Measurements from ENCODE around the gene TIPARP. TPM values are rescaled to one million over a fixed set of nuclear protein-coding genes. Genes with fewer than 3 reads are reported as not detected.
"Not testable (repeated sequence)": the region's sequence is repeated elsewhere in the genome, so short reads cannot be mapped to it uniquely, and the experiment has no call there.

Gene TIPARP
- total RNA-seq, 6 experiments from 2014 or later: 10.2 to 19.5 (median 16.4) TPM

DNA sequence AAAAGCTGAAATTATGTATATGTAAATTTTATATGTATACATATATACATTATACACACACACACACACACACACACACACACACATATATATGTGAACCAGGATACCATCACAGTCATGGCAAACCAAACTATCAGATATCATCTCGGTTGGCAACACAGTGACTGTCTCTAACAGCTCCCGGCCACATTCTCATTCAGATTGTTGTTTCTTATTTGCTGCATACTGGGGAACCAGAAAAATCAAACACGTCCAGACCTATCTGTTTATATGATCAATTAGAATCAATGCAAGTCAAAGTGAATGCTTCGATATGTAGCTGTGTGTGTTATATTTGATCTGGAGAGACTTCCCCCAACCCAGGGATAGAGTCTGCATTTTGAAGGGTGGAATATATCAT lies 61.1 kb downstream of the TIPARP start:
- no peaks in the 10 kb centered on the region for H3K9me3 ChIP-seq
- TF ChIP-seq, protein P1, sequence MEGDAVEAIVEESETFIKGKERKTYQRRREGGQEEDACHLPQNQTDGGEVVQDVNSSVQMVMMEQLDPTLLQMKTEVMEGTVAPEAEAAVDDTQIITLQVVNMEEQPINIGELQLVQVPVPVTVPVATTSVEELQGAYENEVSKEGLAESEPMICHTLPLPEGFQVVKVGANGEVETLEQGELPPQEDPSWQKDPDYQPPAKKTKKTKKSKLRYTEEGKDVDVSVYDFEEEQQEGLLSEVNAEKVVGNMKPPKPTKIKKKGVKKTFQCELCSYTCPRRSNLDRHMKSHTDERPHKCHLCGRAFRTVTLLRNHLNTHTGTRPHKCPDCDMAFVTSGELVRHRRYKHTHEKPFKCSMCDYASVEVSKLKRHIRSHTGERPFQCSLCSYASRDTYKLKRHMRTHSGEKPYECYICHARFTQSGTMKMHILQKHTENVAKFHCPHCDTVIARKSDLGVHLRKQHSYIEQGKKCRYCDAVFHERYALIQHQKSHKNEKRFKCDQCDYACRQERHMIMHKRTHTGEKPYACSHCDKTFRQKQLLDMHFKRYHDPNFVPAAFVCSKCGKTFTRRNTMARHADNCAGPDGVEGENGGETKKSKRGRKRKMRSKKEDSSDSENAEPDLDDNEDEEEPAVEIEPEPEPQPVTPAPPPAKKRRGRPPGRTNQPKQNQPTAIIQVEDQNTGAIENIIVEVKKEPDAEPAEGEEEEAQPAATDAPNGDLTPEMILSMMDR (IDR thresholded peaks at IDR 0.05): no peak
- no peak for TF ChIP-seq POLR2A (IDR thresholded peaks at IDR 0.05)
- H3K4me3 ChIP-seq: no peak overlapping the region
- H3K4me1 ChIP-seq: no peaks in the 10 kb centered on the region
- H3K27ac ChIP-seq: no peak overlapping the region
- intact Hi-C loops (cut with DNase I): no loop called here
- 82% methylated on average over 3 of the region's 4 CpGs for WGBS (ENCODE audit: insufficient coverage, low coverage, low lambda C conversion rate, missing lambda C conversion rate)
- H3K36me3 ChIP-seq: no peaks in the 10 kb centered on the region
- H3K27me3 ChIP-seq: no peaks in the 10 kb centered on the region
- DNase-seq (no peak), ATAC-seq (no peak)

DNA sequence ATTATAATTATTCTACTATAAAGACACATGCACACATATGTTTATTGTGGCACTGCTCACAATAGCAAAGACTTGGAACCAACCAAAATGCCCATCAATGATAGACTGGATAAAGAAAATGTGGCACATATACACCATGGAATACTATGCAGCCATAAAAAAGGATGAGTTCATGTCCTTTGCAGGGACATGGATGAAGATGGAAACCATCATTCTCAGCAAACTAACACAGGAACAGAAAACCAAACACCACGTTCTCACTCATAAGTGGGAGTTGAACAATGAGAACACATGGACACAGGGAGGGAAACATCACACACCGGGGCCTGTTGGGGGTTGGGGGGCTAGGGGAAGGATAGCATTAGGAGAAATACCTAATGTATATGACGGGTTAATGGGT lies 62.7 kb downstream of the TIPARP start:
- H3K4me1 ChIP-seq; DNase-seq; intact Hi-C loops (cut with DNase I); H3K27ac ChIP-seq; H3K4me3 ChIP-seq; H3K36me3 ChIP-seq; ATAC-seq; H3K27me3 ChIP-seq; H3K9me3 ChIP-seq: not testable (repeated sequence)
- 100% methylated on average over 3 of the region's 3 CpGs for WGBS (ENCODE audit: insufficient coverage, low coverage, low lambda C conversion rate, missing lambda C conversion rate)

DNA sequence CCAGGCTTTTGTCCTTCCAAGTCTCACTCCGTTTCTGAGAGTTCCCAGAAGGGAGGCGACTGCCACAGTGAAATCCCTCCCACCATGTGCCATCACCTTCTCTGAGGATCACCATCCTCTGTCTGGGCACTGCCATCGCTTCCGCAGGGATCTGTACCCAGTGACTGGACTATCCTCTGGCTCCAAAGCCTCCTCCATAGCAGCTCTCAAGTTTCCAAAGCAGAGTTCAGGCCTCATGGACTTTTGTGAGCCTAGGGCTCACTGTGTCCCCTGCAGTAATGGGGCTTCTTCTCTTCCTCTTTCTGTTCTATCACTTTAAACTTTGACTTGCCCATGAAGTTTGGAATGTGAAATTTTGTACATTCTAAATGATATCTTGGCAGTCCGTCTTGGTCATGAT lies 63.9 kb downstream of the TIPARP start:
- no peaks in the 10 kb centered on the region for H3K9me3 ChIP-seq

DNA sequence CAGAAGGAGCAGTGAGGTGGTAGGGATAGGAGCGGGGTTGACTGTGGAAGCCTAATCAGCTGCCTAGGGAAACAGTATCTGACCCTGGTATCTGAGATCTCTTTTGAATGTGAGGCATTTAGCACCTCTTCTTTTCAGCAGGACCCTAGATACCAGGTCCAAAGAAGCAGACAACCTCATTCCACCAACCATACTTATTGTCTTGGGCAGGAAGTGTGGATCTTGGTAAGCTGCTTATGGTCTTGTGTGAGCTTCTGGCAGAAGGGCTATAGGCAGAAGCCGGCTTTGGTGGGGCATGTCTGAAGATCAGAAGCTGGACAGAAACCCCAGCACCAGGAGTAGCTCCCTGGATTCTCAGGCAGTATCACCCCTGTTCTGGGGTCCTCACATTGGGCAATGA lies 65.6 kb downstream of the TIPARP start:
- Histone ChIP-seq H3K4me3 (no peak overlapping the region), H3K27ac (no peak overlapping the region), H3K27me3 (no peaks in the 10 kb centered on the region), H3K4me1 (no peaks in the 10 kb centered on the region), H3K36me3 (no peaks in the 10 kb centered on the region), H3K9me3 (no peaks in the 10 kb centered on the region)
- WGBS (ENCODE audit: insufficient coverage, low coverage, low lambda C conversion rate, missing lambda C conversion rate): 100% methylated on average over 1 of the region's 2 CpGs
- ATAC-seq (no peak), DNase-seq (no peak)
- intact Hi-C loops (cut with DNase I): no loop called here
- no peak for TF ChIP-seq POLR2A (IDR thresholded peaks at IDR 0.05)
- TF ChIP-seq, protein P1 (IDR thresholded peaks at IDR 0.05): no peak

More for the DNA sequence above, 63.9 kb downstream of the TIPARP start:
- H3K27me3 ChIP-seq: no peaks in the 10 kb centered on the region
- WGBS (ENCODE audit: insufficient coverage, low coverage, low lambda C conversion rate, missing lambda C conversion rate): 83% methylated on average over 5 of the region's 5 CpGs
- H3K36me3 ChIP-seq: no peaks in the 10 kb centered on the region
- TF ChIP-seq, protein P1 (IDR thresholded peaks at IDR 0.05): no peak
- no peak for TF ChIP-seq POLR2A (IDR thresholded peaks at IDR 0.05)
- no peak for ATAC-seq
- DNase-seq: no peak
- no peaks in the 10 kb centered on the region for H3K4me1 ChIP-seq
- H3K4me3 ChIP-seq: no peak overlapping the region
- no peak overlapping the region for H3K27ac ChIP-seq
- intact Hi-C loops (cut with DNase I): no loop called here

DNA sequence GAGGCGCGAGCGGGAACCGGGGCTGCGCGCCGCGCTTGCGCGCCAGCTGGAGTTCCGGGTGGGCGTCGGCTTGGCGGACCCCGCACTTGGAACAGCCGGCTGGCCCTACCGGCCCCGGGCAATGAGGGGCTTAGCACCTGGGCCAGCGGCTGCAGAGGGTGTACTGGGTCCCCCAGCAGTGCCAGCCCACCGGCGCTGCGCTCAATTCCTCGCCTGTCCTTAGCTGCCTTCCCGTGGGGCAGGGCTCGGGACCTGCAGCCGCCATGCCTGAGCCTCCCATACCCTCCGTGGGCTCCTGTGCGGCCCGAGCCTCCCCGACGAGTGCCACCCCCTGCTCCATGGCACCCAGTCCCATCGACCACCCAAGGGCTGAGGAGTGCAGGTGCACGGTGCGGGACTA lies 66.2 kb downstream of the TIPARP start:
- H3K9me3 ChIP-seq; H3K27ac ChIP-seq; H3K4me3 ChIP-seq; H3K4me1 ChIP-seq; H3K27me3 ChIP-seq; intact Hi-C loops (cut with DNase I); DNase-seq; ATAC-seq; H3K36me3 ChIP-seq: not testable (repeated sequence)
- 95% methylated on average over 4 of the region's 34 CpGs for WGBS (ENCODE audit: insufficient coverage, low coverage, low lambda C conversion rate, missing lambda C conversion rate)

DNA sequence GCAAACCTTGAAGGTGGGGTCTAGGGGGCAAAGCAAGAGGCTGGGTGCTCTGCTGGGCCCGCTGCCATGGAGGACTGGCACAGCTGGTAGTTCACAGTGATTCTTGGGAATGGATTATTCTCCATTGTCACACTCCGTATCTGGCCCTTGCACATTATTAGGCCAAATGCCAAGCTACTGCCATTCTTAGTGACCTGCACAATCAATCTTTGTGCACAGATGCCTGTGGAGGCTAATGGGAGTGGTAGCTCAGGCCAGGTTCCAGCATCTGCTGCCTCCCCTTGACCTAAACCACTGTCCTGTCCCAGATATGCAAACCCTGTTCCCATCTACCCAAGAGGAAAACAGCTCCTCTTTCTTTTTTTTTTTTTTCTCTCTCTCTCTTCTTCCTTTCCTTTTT lies 67.5 kb downstream of the TIPARP start:
- no peaks in the 10 kb centered on the region for H3K4me1 ChIP-seq
- TF ChIP-seq POLR2A (IDR thresholded peaks at IDR 0.05): no peak
- TF ChIP-seq, protein P1 (IDR thresholded peaks at IDR 0.05): no peak
- WGBS (ENCODE audit: insufficient coverage, low coverage, low lambda C conversion rate, missing lambda C conversion rate): no CpG with 5 or more reads among the region's 2 CpGs
- no peaks in the 10 kb centered on the region for H3K9me3 ChIP-seq
- H3K36me3 ChIP-seq: no peaks in the 10 kb centered on the region
- H3K4me3 ChIP-seq: no peak overlapping the region
- intact Hi-C loops (cut with DNase I): no loop called here
- no peaks in the 10 kb centered on the region for H3K27me3 ChIP-seq
- ATAC-seq (no peak), DNase-seq (no peak)
- H3K27ac ChIP-seq: no peak overlapping the region

Data from right lobe of liver (tissue), 6 donors.